ENCODE measurements around the gene FAM89B. TPM values are rescaled to one million over a fixed set of nuclear protein-coding genes. Genes with fewer than 3 reads are reported as not detected.

Gene FAM89B
- total RNA-seq, 1 experiment from 2014 or later, result 39.2 TPM

DNA sequence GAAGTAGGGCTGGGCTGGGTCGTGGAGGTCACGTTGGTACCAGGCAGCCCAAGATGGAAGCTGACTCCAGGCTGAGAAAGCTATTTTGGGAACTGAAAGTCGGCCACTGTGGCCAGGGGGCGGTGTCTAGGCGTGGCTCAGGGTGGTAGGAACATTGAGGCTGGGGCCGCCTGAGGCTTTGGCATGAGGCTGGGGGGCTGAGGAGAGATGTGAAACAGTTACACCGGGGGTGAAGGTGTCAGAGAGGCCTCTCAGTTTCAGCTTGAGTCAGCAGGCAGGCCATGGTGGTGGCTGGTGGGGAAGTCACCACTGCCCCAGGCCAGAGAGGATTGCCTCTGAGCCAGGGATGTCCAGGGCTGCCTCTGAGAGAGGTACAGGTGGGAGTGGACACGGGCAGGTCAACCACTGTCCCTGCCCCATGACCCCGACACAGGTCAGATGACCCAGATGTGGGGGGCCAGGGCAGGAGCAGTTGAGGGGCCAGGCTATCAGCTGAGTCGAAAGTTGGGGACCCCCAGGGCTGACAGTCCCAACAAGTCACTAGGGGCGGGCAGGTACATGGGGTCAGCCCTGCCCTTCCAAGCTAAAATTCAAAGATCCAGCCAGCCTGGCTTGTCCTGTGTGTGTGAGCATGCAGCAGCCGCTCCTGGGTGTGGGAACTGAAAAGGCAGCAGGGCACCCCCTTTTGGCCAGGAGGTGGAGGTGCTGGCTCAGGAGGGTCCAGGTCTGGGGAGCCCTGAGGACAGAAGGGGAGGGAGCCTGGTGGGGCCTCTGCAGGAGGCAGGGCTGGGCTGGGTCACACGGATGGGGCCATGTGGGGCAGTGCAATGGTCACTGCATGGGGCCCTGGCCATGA is 16.1 kb downstream of the FAM89B start:
- DNase-seq (ENCODE audit: low spot score), result no peak

- no peak for DNase-seq (ENCODE audit: low spot score)
These were observed 17.3 kb downstream of the FAM89B start for GRCh38 chr11:65589444-65590239.

GRCh38 chr11:65590240-65590738 is 18.0 kb downstream of the FAM89B start:
- no peak for DNase-seq (ENCODE audit: low spot score)

DNA sequence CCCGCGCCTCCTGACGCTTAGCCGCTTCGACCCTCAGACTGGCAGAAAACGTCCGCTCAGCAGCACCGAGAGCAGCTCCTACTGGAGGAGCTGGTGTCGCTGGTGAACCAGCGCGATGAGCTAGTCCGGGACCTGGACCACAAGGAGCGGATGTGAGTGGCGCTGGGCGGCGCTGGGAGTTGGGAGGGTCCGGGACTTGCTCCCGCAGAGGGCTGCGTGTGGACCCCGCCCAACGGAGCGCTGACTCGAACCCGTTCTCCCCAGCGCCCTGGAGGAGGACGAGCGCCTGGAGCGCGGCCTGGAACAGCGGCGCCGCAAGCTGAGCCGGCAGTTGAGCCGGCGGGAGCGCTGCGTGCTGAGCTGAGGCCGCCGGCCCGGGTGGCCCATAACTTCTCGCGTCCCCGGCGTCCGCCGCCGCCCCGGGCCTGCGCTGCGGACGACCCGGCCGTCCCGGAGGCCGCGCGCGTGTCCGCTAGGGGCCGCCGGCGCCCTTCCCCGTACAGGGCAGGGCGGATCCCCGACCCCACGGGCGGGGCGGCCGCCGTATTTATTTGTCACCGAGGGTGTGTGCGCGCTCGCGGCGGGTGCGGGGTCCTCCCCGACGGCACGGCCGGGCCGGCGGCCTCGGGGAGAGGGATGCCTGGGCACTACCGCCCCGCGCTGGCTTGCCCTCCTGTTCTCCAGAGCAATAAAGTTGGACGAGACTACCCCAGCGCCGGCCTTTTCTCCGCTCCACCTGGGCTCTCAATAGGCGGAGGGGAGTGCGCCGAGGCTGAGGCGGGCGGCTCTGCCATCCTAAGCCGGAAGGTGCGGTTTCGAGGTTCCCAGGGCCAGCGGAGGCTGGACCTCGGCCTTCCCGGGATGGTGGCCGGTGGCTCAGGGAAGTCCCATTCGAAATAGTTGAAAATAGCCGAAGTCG is 19.9 kb downstream of the FAM89B start:
- DNase-seq (ENCODE audit: low spot score), result no peak

- DNase-seq (ENCODE audit: low spot score), result no peak
These were observed 20.6 kb downstream of the FAM89B start for GRCh38 chr11:65592858-65593517.

- DNase-seq (ENCODE audit: low spot score), result no peak
These were observed 21.4 kb downstream of the FAM89B start for GRCh38 chr11:65593518-65594414.

- DNase-seq (ENCODE audit: low spot score), result no peak
These were observed 22.8 kb downstream of the FAM89B start for GRCh38 chr11:65595131-65595530.

DNA sequence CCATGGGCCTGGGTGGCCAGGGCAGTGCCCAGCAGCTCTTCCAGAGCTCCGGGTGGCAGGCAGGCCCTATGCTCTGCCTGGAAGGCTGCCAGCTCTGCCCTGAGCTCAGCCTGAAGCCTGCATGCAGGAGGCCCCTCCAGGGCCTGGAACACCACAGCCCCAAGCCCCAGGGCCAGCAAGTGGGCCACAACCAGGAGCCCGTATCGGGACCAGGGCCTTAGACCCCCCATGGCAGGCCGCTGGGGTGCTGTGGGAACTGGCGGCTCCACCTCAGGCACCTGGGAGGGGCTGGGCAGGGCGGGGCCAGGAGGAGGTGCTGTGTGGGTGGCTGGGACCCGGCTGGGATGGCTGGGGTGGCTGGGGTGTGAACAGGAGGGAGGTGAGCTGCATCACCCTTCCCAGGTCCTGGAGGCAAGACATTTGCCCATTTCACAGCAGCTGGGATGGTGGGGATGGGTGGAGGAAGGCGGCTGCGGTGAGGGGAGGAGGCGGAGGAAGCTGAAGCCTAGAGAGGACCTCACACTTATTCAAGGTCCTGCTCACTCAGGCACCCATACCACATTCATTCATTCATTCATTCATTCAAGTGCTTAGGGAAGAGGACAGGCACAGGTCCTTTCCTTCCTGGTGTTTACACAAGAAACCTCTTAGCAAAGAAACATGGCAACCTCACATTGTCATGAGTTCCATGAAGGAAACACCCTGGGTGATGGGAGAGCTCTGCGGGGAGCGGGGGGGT is 23.4 kb downstream of the FAM89B start, which contains the start of gene KCNK7:
KCNK7 (minus strand) TSS at position 258 of the 739 bp plus-strand sequence; CDS start at position 230, 28 bp downstream.
- DNase-seq (ENCODE audit: low spot score), result no peak

DNA sequence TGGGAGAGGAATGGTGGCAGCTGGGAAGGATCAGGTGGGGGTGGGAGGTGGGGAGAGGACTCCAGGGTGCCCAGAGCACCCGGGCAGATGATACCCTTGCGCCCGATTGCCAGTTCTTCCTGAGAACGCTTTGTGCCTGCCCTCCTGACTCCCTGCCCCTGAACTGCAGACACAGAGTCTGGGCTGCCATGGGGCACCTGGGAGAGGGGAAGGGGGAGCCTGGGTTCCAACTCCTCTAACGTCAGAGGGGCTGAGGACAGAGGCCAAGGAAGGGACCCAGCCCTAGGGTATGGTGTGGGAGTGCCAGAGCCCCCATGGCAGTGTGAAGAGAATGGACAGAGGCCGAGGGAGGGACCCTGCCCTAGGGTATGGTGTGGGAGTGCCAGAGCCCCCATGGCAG is 24.2 kb downstream of the FAM89B start:
- no peak for DNase-seq (ENCODE audit: low spot score)

- no peak for DNase-seq (ENCODE audit: low spot score)
These were observed 25.9 kb downstream of the FAM89B start for GRCh38 chr11:65598258-65598699.

- no peak for DNase-seq (ENCODE audit: low spot score)
These were observed 27.0 kb downstream of the FAM89B start for GRCh38 chr11:65599216-65599954.

- DNase-seq (ENCODE audit: low spot score), result no peak
These were observed 27.6 kb downstream of the FAM89B start for GRCh38 chr11:65599955-65600246.

DNA sequence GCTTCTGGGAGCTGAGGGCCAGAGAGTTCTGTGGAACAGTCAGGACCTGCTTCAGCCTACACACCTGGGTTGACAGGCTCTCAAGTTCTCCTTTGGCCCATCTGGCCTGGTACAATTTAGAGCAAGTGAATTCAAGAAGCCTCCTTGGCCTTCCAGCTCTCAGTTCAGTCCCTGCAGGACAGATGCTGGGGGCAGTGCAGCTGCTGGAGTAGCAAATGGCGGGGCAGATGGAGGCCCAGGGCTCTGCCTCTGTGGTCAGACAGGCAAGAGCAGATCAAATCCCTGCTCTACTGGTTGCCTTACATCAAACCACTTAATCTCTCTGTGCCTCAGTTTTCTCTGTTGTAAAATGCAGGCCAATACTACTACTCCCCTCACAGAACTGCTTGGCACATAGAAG is 31.9 kb downstream of the FAM89B start:
- no peak for DNase-seq (ENCODE audit: low spot score)

DNA sequence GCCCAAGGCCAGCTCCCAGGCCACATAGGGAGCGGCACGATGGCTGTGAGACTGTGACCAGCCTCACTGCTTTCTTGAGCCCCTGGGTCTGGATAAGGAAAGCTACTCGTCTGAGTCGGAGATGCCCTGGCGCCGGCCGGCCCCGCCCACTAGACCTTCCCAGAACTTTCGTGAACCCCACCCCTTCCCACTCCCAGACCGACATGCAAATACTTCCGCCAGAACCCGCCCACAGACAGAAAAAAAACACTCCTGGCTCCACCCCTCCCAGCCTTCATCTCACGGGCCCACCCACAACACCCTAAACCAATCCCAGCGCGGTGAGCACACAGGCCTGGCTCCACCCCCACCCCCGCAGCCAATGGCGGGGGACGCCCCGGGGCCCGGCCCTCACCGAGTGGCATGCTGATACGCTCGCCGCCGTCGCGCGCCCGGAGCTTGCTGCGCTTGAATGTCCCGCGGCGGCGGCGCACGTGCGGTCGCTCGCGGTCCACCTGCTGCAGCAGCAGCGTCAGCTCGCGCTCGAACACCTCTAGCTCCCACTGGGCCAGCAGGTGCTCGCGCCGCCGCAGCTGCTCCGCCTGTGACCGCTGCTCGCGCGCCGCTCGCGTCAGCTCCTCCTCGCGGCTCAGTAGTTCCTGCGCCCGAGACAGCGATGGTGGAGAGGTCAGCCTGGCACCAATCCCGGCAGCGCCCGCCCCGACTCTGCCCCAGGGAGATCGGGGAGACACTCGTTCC is 34.7 kb downstream of the FAM89B start:
- DNase-seq (ENCODE audit: low spot score), result no peak

DNA sequence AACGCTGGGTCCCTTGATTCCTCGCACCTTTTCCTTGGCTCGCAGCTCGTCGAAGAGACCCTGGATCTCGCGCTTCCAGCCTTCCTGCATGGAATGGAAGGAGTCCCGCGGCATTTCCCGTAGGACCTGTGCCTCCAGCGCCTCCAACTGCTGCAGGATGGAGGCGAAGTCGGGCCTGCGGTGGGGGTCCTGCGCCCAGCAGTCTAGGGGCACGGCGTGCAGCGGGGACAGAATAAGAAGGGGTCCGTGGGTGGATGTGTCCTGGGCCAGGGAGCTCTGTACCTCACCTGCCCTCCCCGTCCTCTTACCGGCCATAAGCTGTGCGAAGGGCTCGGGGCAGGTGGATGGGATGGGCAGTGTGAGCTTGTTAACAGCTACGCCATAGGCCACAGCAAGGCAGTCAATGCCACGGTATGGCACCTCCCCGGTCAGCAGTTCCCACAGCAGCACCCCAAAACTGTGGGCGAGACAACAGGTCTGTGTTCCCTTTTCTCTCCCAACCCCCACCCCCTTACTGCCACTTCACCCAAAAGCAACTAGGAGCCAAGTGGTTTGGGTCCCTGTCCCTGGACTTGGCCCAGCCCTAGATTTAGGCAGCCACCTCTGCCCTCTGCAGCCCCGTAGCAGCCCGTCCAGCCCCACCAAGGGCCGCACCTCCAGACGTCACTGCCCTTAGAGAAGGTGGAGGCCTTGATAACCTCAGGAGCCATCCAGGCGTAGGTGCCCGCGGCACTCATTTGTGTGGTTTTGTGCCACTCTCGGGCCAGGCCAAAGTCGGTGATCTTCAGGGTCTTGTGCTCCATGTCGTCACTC is 35.5 kb downstream of the FAM89B start:
- DNase-seq (ENCODE audit: low spot score), result no peak

DNA sequence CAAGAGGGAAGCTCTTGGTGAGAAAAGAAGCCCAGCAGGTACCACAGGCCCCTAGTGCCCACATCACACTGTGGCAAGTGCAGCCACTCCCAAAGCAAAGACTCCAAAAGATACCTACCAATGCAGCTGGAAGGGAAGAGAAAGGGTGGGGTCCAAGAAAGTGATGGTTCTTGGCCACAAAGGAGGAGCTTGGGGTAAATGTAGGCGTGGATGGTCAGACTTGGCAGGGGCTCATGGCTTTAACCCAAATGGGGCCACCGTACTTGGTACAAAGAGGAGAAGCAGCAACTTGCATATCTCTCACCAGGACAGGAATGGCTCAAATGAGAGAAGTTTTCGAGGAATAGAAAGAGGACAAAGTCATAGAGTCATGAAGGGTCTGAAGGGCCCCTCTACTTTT is 36.9 kb downstream of the FAM89B start:
- no peak for DNase-seq (ENCODE audit: low spot score)

- DNase-seq (ENCODE audit: low spot score), result no peak
These were observed 37.3 kb downstream of the FAM89B start for GRCh38 chr11:65609665-65610064.
